KOPT-K1 (cell line): ENCODE results near the gene OR5H2.
"Not testable (repeated sequence)": the region's sequence is repeated elsewhere in the genome, so short reads cannot be mapped to it uniquely, and the experiment has no call there.

Experiments used
- H3K27ac ChIP-seq: fragments of 200-600 bp; sonication (generic); 2 replicates; pipeline ENCODE4 v1.5.1; 2016; ENCODE audit warnings: antibody characterized with exemption, mild to moderate bottlenecking, low read depth, low read length; ENCODE audit not compliant: poor library complexity, severe bottlenecking
- H3K36me3 ChIP-seq: fragments of 200-600 bp; sonication (generic); 2 replicates; pipeline ENCODE4 v1.5.1; 2017; ENCODE audit warnings: antibody characterized with exemption, mild to moderate bottlenecking, low read length, moderate library complexity; ENCODE audit not compliant: insufficient read depth
- H3K9me3 ChIP-seq: fragments of 200-600 bp; sonication (generic); 2 replicates; pipeline ENCODE4 v1.5.1; 2017; ENCODE audit warnings: antibody characterized with exemption, low read length, mild to moderate bottlenecking; ENCODE audit not compliant: insufficient read depth, poor library complexity, severe bottlenecking

Gene OR5H2

DNA sequence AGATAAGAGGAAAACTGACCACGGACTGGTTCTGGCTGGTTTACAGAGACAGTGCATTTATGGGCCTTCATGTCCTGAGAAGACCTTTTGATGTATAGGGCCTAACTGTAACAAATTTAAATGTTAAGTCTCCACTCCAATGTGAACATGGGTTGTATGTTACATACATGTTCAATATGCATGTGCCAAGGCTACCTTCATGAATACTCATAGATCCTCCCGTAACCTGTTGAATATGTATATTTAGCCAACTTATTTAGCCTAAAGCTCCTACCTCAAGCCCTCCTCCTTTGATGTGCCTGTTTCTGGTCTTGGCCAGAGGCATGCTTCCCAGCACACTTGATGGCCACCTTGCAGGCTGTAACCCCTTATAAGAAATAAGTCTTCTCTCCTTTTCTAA is at the start of gene OR5H2:
Gene OR5H2 (plus strand): TSS at position 301 of the 400 bp plus-strand sequence. CDS start 398 bp downstream, outside the sequence.
- Histone ChIP-seq H3K36me3 (no peaks in the 10 kb centered on the region), H3K9me3 (no peaks in the 10 kb centered on the region), H3K27ac (no peak within 1 kb of the TSS)

DNA sequence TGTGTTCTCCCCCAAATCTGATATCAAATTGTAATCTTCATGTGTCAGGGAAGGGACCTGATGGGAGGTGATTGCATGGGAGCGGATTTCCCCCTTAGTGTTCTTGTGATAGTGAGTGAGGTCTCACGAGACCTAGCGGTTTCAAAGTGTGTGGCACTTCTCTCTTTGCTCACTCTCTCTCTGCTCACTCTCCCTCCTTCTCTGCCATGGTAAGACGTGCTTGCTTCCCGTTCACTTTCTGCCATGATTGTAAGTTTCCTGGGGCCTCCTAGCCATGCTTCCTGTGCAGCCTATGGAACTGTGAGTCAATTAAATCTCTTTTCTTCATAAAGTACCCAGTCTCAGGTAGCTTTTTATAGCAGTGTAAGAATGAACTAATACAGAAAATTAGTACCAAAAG is 48.8 kb upstream of the OR5H2 start:
- H3K9me3 ChIP-seq = no peaks in the 10 kb centered on the region
- no peaks in the 10 kb centered on the region for H3K36me3 ChIP-seq
- no peak overlapping the region for H3K27ac ChIP-seq

DNA sequence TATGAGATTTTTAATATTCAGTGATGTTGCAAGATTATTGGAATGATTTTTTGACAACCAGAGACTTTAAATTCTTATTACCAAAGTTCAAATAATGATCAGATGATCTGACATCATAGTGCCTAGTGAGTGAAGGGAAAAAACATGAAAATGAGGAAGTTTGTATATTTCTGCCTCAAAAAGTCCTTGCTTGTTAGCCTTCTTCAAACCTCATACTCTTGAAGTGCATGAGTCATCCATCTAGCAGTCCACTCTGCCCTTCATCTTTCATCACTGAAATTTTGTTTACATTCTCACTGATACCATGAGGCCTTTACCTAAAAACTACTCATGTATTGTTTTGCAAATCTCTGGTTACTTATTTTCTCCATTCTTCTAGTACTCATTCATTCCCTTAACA is 42.2 kb upstream of the OR5H2 start:
- Histone ChIP-seq H3K36me3 (no peaks in the 10 kb centered on the region), H3K27ac (no peak overlapping the region), H3K9me3 (no peaks in the 10 kb centered on the region)

DNA sequence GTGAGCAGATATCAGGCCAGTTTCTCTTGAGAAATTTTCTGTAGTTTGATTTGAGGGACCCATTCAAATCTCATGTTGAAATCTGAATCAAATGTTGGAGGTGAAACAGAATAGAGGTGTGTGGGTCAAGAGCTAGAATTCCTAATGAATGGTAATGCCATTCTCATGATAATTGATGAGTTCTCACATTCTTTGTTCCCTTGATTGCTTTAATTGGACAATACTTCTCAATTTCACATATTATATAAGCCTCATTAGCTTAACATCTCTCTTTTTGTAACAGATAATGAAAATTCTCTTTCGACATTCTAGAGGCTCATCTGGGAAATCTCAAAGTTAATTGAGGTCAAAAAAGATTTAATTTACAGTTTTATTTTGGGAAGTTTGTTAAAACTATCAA is 40.1 kb upstream of the OR5H2 start:
- Histone ChIP-seq H3K9me3 (no peaks in the 10 kb centered on the region), H3K27ac (no peak overlapping the region), H3K36me3 (no peaks in the 10 kb centered on the region)

DNA sequence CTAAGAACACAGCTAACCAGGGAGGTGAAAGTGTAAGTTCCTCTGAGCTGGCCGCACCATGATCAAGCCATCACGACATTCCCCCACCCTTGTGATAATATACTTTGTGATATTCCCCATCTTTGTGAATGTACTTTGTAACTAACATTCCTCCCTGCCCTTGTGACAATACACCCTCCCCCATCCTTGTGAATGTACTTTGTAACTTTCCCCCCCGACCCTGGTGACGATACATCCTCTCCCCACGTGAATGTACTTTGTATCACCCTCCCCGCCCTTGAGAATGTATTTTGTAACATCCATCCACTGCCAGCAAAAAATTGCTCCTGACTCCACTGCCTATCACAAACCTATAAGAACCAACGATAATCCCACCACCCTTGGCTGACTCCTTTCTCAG is 38.5 kb upstream of the OR5H2 start:
- Histone ChIP-seq H3K9me3 (no peaks in the 10 kb centered on the region), H3K27ac (no peak overlapping the region), H3K36me3 (no peaks in the 10 kb centered on the region)

DNA sequence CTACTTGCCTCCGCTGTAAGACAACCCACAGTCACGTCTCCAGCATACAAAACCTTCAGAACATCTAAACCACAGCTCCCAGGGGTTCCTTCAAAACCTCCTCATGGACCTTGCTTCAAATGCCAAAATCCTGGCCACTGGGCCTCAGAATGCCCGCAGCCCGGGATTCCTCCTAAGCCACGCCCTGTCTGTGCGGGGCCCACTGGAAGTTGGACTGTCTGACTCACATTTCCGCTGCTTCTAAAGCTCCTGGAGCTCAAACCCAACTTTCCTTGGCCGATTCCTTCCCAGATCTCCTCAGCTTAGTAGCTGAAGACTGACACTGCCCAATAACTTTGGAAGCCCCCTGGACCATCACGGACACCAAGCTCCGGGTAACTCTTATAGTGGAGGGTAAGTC is 36.2 kb upstream of the OR5H2 start:
- Histone ChIP-seq H3K27ac (no peak overlapping the region), H3K36me3 (no peaks in the 10 kb centered on the region), H3K9me3 (no peaks in the 10 kb centered on the region)

DNA sequence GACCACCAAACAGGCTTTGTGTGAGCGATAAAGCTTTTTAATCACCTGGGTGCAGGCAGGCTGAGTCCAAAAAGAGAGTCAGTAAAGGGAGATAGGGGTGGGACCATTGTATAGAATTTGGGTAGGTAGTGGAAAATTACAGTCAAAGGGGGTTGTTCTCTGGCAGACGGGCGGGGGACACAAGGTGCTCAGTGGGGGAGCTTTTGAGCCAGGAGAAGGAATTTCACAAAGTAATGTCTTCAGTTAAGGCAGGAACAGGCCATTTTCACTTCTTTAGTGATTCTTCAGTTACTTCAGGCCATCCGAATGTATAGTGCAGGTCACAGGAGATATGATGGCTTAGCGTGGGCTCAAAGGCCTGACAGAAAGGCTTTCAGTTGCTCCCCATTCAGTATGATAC is 26.3 kb upstream of the OR5H2 start:
- H3K36me3 ChIP-seq, H3K27ac ChIP-seq, H3K9me3 ChIP-seq: not testable (repeated sequence)

DNA sequence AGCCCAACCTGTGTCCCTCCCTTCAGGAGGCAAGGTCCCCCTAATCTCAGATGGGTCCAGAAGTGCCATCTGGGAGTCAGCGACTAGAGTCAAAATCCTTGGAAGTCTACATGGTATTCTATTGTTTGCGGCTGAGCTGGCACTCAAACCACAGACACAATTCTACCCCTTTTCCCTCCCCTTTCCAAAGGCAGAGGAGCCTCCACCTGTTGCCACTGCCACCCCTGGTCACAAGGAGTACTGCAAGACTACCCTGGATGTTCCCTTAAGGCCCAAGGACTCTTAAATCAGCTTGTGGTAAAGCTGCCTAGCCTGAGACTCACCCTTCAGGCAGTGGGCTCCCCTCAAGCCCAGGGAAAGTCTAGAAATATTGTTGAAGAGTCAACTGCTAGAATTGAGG is 22.6 kb upstream of the OR5H2 start:
- Histone ChIP-seq H3K9me3 (no peaks in the 10 kb centered on the region), H3K27ac (no peak overlapping the region), H3K36me3 (no peaks in the 10 kb centered on the region)

DNA sequence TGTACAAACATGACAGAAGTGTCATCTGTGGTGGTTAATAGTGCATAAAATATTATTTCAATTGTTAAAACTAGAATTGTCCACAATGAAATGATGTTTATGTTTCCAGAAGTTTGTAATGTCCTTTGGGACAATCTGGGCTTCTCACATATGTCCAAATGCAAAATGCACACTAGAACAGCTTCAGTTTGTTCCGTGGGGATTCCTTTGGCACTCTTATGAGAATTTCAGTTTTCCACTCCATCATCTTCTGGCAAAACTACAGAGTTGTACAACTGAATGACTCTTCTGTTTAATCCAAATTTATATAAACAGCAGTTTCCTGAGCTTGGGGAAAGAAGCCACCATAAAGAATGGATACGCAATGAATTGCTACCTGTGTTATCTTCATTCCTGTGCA is 20.3 kb upstream of the OR5H2 start:
- Histone ChIP-seq H3K9me3 (no peaks in the 10 kb centered on the region), H3K27ac (no peak overlapping the region), H3K36me3 (no peaks in the 10 kb centered on the region)

DNA sequence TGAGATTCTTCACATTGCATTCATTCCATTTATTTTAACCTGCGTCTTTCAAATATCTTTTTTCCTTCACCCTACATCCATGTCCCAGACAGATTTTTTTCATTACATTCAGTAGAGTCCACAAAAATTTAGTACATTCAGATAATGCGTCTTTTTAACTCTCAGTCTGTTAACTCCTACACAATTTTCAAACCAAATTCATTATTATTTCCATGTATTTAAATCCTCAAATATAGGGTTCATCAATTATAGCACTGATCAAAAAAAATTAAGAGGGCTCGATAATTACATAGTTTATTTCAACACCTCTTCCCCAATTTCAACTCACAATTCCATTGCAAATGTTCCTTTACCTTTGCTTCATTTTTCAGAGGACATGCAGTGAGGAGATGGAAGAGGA is 18.4 kb upstream of the OR5H2 start, which contains the start of gene OR5H6:
Gene OR5H6 (plus strand): TSS at position 301 of the 400 bp plus-strand sequence. CDS start 89 bp downstream, at position 390.
- H3K27ac ChIP-seq = no peak within 1 kb of the TSS
- H3K9me3 ChIP-seq = no peaks in the 10 kb centered on the region
- no peaks in the 10 kb centered on the region for H3K36me3 ChIP-seq

DNA sequence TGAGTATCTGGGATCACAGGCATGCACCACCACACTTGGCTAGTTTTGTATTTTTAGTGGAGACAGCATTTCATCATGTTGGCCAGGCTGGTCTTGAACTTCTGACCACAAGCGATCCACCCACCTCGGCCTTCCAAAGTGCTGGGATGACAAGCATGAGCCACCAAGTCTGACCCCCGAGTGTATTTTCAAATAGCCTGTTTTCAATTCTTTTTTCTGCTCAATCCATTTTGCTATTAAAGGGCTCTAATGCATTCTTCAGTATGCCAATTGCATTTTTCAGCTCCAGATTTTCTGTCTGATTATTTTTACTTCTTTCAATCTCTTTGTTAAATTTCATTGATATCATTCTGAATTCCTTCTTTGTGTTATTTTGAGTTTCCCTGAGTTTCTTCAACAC is 12.5 kb upstream of the OR5H2 start:
- Histone ChIP-seq H3K27ac (no peak overlapping the region), H3K9me3 (peaks cover 3% of the 10 kb centered on the region), H3K36me3 (no peaks in the 10 kb centered on the region)

DNA sequence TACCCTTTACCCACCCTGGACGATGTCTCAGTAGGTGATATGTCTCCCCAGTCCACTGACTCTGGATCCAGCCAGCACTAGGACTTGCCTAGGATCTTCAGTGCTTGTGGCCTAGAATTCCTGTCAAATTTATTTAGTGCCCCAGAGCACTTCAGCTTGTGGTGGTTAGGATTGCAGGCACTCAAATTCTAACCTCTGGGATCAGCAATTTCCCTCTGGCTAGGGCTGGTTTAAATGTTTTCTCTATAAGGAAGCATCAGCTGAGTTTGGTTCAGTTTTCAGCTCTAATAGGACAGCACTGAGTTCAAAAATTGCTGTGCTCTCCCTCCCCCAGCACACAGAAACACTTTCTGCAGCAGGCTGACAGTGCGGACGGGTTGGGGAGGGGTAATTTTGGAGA is 10.2 kb upstream of the OR5H2 start:
- Histone ChIP-seq H3K9me3 (peaks cover 8% of the 10 kb centered on the region), H3K27ac (no peak overlapping the region), H3K36me3 (no peaks in the 10 kb centered on the region)

DNA sequence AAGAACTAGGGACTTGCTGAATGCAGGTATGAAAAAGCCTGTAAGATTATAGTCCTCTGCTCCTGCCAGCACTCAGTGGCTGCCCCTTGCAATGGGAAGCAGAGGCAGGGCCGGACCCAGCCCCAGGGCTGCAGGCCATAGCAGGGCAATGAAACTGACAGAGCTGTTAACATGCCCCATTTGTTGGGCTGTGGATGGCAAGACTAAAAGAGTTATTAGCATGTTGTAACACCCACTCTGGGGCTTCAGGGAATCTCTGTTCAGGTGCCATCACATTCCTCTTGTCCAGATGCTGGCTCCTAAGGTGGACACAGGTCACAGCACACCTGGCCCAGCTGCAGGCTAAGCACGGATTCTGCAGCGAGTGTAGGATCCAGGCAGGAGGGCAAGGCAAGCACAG is 7.4 kb upstream of the OR5H2 start:
- Histone ChIP-seq H3K27ac (no peak overlapping the region), H3K36me3 (no peaks in the 10 kb centered on the region), H3K9me3 (peaks cover 8% of the 10 kb centered on the region)

DNA sequence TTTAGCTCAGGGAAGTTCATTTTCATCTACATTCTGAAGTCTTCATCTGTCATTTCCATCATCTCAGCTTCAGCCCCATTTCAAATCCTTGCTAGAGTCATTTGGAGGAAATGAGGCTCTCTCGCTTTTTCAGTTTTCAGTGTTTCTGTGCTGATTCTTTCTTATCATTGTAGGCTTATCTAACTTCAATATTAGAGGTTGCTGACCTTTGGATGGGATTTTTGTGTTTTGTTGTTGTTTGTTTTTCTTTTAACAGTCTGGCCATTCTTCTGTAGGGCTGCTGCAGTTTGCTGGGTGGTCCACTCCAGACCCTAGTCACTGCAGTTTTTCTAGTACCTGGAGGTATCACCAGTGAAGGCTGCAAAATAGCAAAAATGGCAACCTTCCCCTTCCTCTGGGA is 8.6 kb downstream of the OR5H2 start:
- Histone ChIP-seq H3K27ac (no peak overlapping the region), H3K36me3 (no peaks in the 10 kb centered on the region), H3K9me3 (no peaks in the 10 kb centered on the region)

DNA sequence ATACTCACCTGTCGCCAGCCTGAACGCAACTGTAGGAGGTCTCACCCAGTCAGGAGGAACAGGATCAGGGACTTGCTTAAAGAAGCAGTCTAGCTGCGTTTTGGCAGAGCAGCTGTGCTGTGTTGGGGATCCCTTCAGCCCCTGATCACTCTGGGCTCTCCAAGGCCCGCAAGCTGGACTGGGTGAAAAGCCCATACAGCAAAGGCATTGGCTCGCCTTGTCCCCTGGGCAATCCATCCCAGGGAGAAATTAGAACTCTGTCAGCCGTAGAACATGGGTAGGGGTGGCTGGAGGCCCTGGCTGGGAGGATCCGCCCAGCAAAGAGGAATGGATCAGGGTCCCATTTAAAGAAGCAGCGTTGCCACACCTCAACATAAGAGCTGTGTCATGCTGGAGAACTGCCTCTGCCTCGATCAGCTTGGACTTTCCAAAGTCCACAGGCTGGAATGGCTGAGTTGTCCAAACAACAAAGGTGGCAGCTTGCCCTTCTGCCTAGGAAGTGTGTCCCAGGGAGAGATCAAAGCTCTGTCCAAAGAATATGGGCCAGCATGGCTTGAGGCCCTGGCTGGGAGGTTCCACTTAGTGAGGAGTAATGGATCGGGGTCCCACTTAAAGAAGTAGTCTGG is 9.1 kb downstream of the OR5H2 start:
- Histone ChIP-seq H3K36me3 (no peaks in the 10 kb centered on the region), H3K9me3 (no peaks in the 10 kb centered on the region), H3K27ac (no peak overlapping the region)

DNA sequence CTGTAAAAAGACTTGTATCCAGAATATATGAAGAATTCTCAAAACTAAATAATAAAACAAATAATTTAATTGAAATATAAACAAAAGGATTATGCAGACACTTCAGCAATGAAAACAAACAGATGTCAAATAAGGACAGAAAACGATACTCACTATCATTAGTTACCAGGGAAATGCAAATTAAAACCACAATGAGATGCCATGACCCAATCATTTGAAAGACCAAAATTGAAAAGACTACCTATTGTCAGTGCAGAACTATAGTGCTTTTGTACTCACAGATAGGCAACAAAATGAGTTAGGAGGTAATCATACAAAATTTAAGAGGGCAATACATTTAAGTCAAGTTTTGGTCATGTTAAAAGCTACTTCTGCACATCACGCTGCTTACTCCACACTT is 39.8 kb downstream of the OR5H2 start:
- no peaks in the 10 kb centered on the region for H3K36me3 ChIP-seq
- H3K9me3 ChIP-seq = no peaks in the 10 kb centered on the region
- no peak overlapping the region for H3K27ac ChIP-seq
